GM12878 (cell line): Measurements from ENCODE around the gene DIP2A. TPM values are rescaled to one million over a fixed set of nuclear protein-coding genes. Genes with fewer than 3 reads are reported as not detected.

Experiments
- ASH2L ChIP-seq: fragments of 300-600, 200-600 bp; sonication (generic); IDR thresholded peaks from 2 replicates; pipeline ENCODE4 v1.6.1; 2017; ENCODE audit warnings: low read depth, mild to moderate bottlenecking, borderline replicate concordance
- ATF2 ChIP-seq: IDR thresholded peaks from 2 replicates; pipeline ENCODE4 v1.6.1; 2012; ENCODE audit warnings: low read length, inconsistent platforms
- BCL11A ChIP-seq: IDR thresholded peaks from 2 replicates; pipeline ENCODE4 v1.6.1; 2011; ENCODE audit warnings: low read depth, low read length
- BHLHE40 ChIP-seq, 2 experiments: fragments of 450-650 bp in 1 of 2; IDR thresholded peaks; 2 replicates each; pipeline ENCODE4 v1.6.1; 2011 to 2017; ENCODE audit warnings: low read depth in 2 of 2, borderline replicate concordance in 1 of 2, improper control_type of control experiment in 1 of 2, low read length in 1 of 2, mild to moderate bottlenecking in 1 of 2
- BRCA1 ChIP-seq: IDR thresholded peaks from 2 replicates; pipeline ENCODE4 v1.6.1; 2011; ENCODE audit warnings: low read depth, low read length, improper control_type of control experiment
- CEBPB ChIP-seq, 2 experiments: fragments of 150-350 bp in 1 of 2; IDR thresholded peaks; 2 replicates each; pipeline ENCODE4 v1.6.1; 2012 to 2014; ENCODE audit warnings: low read depth in 2 of 2, low read length in 2 of 2, borderline replicate concordance in 1 of 2, inconsistent platforms in 1 of 2
- FOXK2 ChIP-seq: fragments of 450-650 bp; IDR thresholded peaks from 2 replicates; pipeline ENCODE4 v1.6.1; 2017; ENCODE audit warnings: mild to moderate bottlenecking, moderate library complexity
- HDGF ChIP-seq: fragments of 450-650 bp; IDR thresholded peaks from 2 replicates; pipeline ENCODE4 v1.6.1; 2016; ENCODE audit warnings: antibody characterized with exemption
- IRF5 ChIP-seq: fragments of 450-650 bp; IDR thresholded peaks from 2 replicates; pipeline ENCODE4 v1.6.1; 2017; ENCODE audit warnings: borderline replicate concordance
- MLLT1 ChIP-seq: fragments of 450-650 bp; IDR thresholded peaks from 2 replicates; pipeline ENCODE4 v1.6.1; 2016; ENCODE audit warnings: mild to moderate bottlenecking
- NR2C1 ChIP-seq: fragments of 450-650 bp; IDR thresholded peaks from 2 replicates; pipeline ENCODE4 v1.6.1; 2017; ENCODE audit warnings: antibody characterized with exemption, mild to moderate bottlenecking, moderate library complexity
- NRF1 ChIP-seq: conservative IDR thresholded peaks from 2 replicates; pipeline ENCODE4 v1.6.1; 2011; ENCODE audit warnings: mild to moderate bottlenecking, low read depth, low read length, improper control_type of control experiment
- POU2F2 ChIP-seq: IDR thresholded peaks from 3 replicates; pipeline ENCODE4 v1.6.1; 2011; ENCODE audit warnings: low read depth, mild to moderate bottlenecking, low read length, borderline replicate concordance
- RB1 ChIP-seq: fragments of 450-650 bp; formaldehyde crosslinking; IDR thresholded peaks from 2 replicates; pipeline ENCODE4 v1.6.1; 2017; ENCODE audit warnings: mild to moderate bottlenecking, borderline replicate concordance
- RCOR1 ChIP-seq: conservative IDR thresholded peaks from 2 replicates; pipeline ENCODE4 v1.6.1; 2012; ENCODE audit warnings: low read depth, low read length, improper control_type of control experiment
- RUNX3 ChIP-seq: IDR thresholded peaks from 2 replicates; pipeline ENCODE4 v1.6.1; 2012; ENCODE audit warnings: low read length, inconsistent platforms
- SMAD5 ChIP-seq: IDR thresholded peaks from 2 replicates; pipeline ENCODE4 v1.6.1; 2016; ENCODE audit warnings: antibody characterized with exemption, low read depth
- STAT3 ChIP-seq: IDR thresholded peaks from 2 replicates; pipeline ENCODE4 v1.6.1; 2011; ENCODE audit warnings: low read depth, low read length, improper control_type of control experiment
- TCF3 ChIP-seq: IDR thresholded peaks from 2 replicates; pipeline ENCODE4 v1.6.1; 2012; ENCODE audit warnings: low read depth, mild to moderate bottlenecking, low read length, borderline replicate concordance; ENCODE audit not compliant: insufficient read depth
- USF1 ChIP-seq: IDR thresholded peaks from 2 replicates; pipeline ENCODE4 v1.6.1; 2011; ENCODE audit warnings: borderline replicate concordance, low read depth, mild to moderate bottlenecking, moderate library complexity, mixed read lengths, low read length; ENCODE audit not compliant: insufficient read depth; ENCODE audit errors: extremely low read length
- ZNF687 ChIP-seq: fragments of 450-650 bp; IDR thresholded peaks from 2 replicates; pipeline ENCODE4 v1.6.1; 2017; ENCODE audit warnings: mild to moderate bottlenecking, moderate library complexity
- polyA plus RNA-seq, 11 experiments: library from polyadenylated mRNA; depleted of rRNA in 4 of 11; unstranded in 6 of 11; stranded (reverse) in 5 of 11; fragments of >200 nt; fragmentation: Nextera tagmentation in 4 of 11; fragmentation: Illumina TruSeq in 1 of 11; extraction: Ambion mirVana in 4 of 11; extraction: Trizol in 1 of 11; gene quantifications; 1 replicate in 1 of 11; 2 replicates in 10 of 11; pipeline versions ENCODE4 v1.2.1 to v1.2.3, GENCODE V29; 2011 to 2016; ENCODE audit warnings: inconsistent platforms in 2 of 11, missing spikeins in 2 of 11, low read depth in 1 of 11
- total RNA-seq, 4 experiments: library from RNA; depleted of rRNA in 3 of 4; stranded (reverse); fragments of >200 nt in 3 of 4; fragmentation: Illumina TruSeq in 1 of 4; extraction: Trizol in 1 of 4; gene quantifications; 2 replicates each; pipeline versions ENCODE4 v1.2.1 to v1.2.3, GENCODE V29; 2013 to 2021

The DIP2A gene
- total and polyA plus RNA-seq, 10 of the 15 experiments (the other 5 are each of a cell fraction or from before 2014, with no cell fraction given) = 1.7 to 25.5 (median 12.2) TPM

- peak; percentile 47; the same call in 1 of the 2 replicates for TF ChIP-seq ZNF687
- TF ChIP-seq RCOR1 = 0 out of 2 replicates have a peak, but pooled peaks have one; percentile 41
- TF ChIP-seq ASH2L = no peak
- TF ChIP-seq USF1 = no peak
- no peak for TF ChIP-seq ATF2
- peak; percentile 47; the same call in 1 of the 2 replicates for TF ChIP-seq NR2C1
- no peak for TF ChIP-seq IRF5
- TF ChIP-seq NRF1 = peak; percentile 78
- 0 out of 2 replicates have a peak, but pooled peaks have one; percentile 14 for TF ChIP-seq TCF3
- TF ChIP-seq POU2F2 = peak; percentile 62; the same call in 2 of the 3 replicates
- peak; percentile 61 for TF ChIP-seq SMAD5
- TF ChIP-seq STAT3 = no peak
- peak; percentile 97 for TF ChIP-seq MLLT1
- peak in 1 of 2 experiments; percentile 82; a peak in 2 of 4 replicates for TF ChIP-seq BHLHE40 (IDR thresholded peaks at IDR 0.05; ENCODE audit: borderline replicate concordance in 1 of 2, low read depth in 2 of 2, low read length in 1 of 2)
- no peak for TF ChIP-seq FOXK2
- TF ChIP-seq BRCA1 = no peak
- TF ChIP-seq CEBPB (IDR thresholded peaks at IDR 0.05; ENCODE audit: borderline replicate concordance in 1 of 2, low read depth in 2 of 2, low read length in 2 of 2) = no peak
- no peak for TF ChIP-seq BCL11A
- TF ChIP-seq HDGF = no peak
- TF ChIP-seq RUNX3 = peak; percentile 55; the same call in 1 of the 2 replicates
- TF ChIP-seq RB1 = peak; percentile 61
Measured at GRCh38 chr21:46458315-46459023, at the start of gene DIP2A (continued).
